Parathyroid adenoma (tissue), 2 donors: Measurements from ENCODE around the gene DAZAP1.

Source experiments
- H2AFZ ChIP-seq: fragments of 300-600 bp; sonication (generic); one replicate; pipeline ENCODE4 v1.7.0; 2017; ENCODE audit warnings: antibody characterized with exemption, mild to moderate bottlenecking
- H3K27ac ChIP-seq: fragments of 300-600 bp; sonication (generic); one replicate; pipeline ENCODE4 v1.7.0; 2017
- H3K27me3 ChIP-seq: fragments of 300-600 bp; sonication (generic); one replicate; pipeline ENCODE4 v1.7.0; 2017; ENCODE audit warnings: low read length; ENCODE audit not compliant: control insufficient read depth, insufficient read depth
- H3K36me3 ChIP-seq: fragments of 300-600 bp; sonication (generic); one replicate; pipeline ENCODE4 v1.7.0; 2017; ENCODE audit warnings: low read length; ENCODE audit not compliant: control insufficient read depth, insufficient read depth
- H3K4me1 ChIP-seq: fragments of 300-600 bp; sonication (generic); one replicate; pipeline ENCODE4 v1.7.0; 2017; ENCODE audit warnings: control low read depth
- H3K4me2 ChIP-seq: fragments of 300-600 bp; sonication (generic); one replicate; pipeline ENCODE4 v1.7.0; 2017; ENCODE audit warnings: low read length
- H3K4me3 ChIP-seq: fragments of 300-600 bp; sonication (generic); one replicate; pipeline ENCODE4 v1.7.0; 2017; ENCODE audit warnings: low read depth, low read length
- H3K79me2 ChIP-seq: fragments of 300-600 bp; sonication (generic); one replicate; pipeline ENCODE4 v1.7.0; 2017; ENCODE audit warnings: control low read depth
- H3K9ac ChIP-seq: fragments of 300-600 bp; sonication (generic); one replicate; pipeline ENCODE4 v1.7.0; 2017; ENCODE audit warnings: mild to moderate bottlenecking
- H3K9me3 ChIP-seq: fragments of 300-600 bp; sonication (generic); one replicate; pipeline ENCODE4 v1.7.0; 2017; ENCODE audit warnings: low read length; ENCODE audit not compliant: control insufficient read depth
- CTCF ChIP-seq: fragments of 300-600 bp; sonication (generic); IDR thresholded peaks from one replicate; pipeline ENCODE4 v1.7.0; 2017; ENCODE audit warnings: antibody characterized with exemption, mild to moderate bottlenecking
- donor health status: primary hyperparathyroidism.

Gene DAZAP1

GRCh38 chr19:1407528-1408299 is at the start of gene DAZAP1:
Gene DAZAP1, plus strand, starts transcription at chr19:1407586. Its CDS starts 188 bp downstream, at chr19:1407774.
- Histone ChIP-seq H3K4me1 (peaks cover 31% of the 10 kb centered on the region), H3K79me2 (peaks cover 47% of the 10 kb centered on the region), H3K9ac (peak within 1 kb of the TSS; percentile 92), H3K36me3 (no peaks in the 10 kb centered on the region), H3K9me3 (no peaks in the 10 kb centered on the region), H2AFZ (peak within 1 kb of the TSS; percentile 84), H3K27ac (peak within 1 kb of the TSS; percentile 80), H3K4me2 (peak within 1 kb of the TSS; percentile 95), H3K27me3 (no peaks in the 10 kb centered on the region), H3K4me3 (peak within 1 kb of the TSS; percentile 89)
- TF ChIP-seq CTCF: no peak

GRCh38 chr19:1360126-1360817 is 47.1 kb upstream of the DAZAP1 start:
- H3K9ac ChIP-seq: no peak overlapping the region
- H3K4me1 ChIP-seq: peaks cover 4% of the 10 kb centered on the region
- H3K4me3 ChIP-seq: no peak overlapping the region
- no peak overlapping the region for H2AFZ ChIP-seq
- H3K79me2 ChIP-seq: peaks cover 4% of the 10 kb centered on the region
- no peaks in the 10 kb centered on the region for H3K9me3 ChIP-seq
- no peak overlapping the region for H3K27ac ChIP-seq
- H3K4me2 ChIP-seq: no peak overlapping the region
- no peaks in the 10 kb centered on the region for H3K36me3 ChIP-seq
- H3K27me3 ChIP-seq: no peaks in the 10 kb centered on the region
- no peak for TF ChIP-seq CTCF

GRCh38 chr19:1360818-1361461 is 46.4 kb upstream of the DAZAP1 start:
- Histone ChIP-seq H3K9ac (no peak overlapping the region), H3K27ac (no peak overlapping the region), H3K9me3 (no peaks in the 10 kb centered on the region), H2AFZ (no peak overlapping the region), H3K27me3 (no peaks in the 10 kb centered on the region), H3K36me3 (no peaks in the 10 kb centered on the region), H3K4me1 (peaks cover 2% of the 10 kb centered on the region), H3K4me2 (no peak overlapping the region), H3K79me2 (peaks cover 4% of the 10 kb centered on the region), H3K4me3 (no peak overlapping the region)
- no peak for TF ChIP-seq CTCF

GRCh38 chr19:1361601-1362386 is 45.6 kb upstream of the DAZAP1 start:
- Histone ChIP-seq H3K36me3 (no peaks in the 10 kb centered on the region), H3K4me2 (no peak overlapping the region), H3K27ac (no peak overlapping the region), H3K79me2 (peaks cover 4% of the 10 kb centered on the region), H3K9me3 (no peaks in the 10 kb centered on the region), H3K4me1 (no peaks in the 10 kb centered on the region), H2AFZ (no peak overlapping the region), H3K4me3 (no peak overlapping the region), H3K27me3 (no peaks in the 10 kb centered on the region), H3K9ac (no peak overlapping the region)
- no peak for TF ChIP-seq CTCF
